Small intestine (tissue), 7 donors: ENCODE measurements around the gene CFAP97D2. TPM values are rescaled to one million over a fixed set of nuclear protein-coding genes. Genes with fewer than 3 reads are reported as not detected.
"Not testable (repeated sequence)": the region's sequence is repeated elsewhere in the genome, so short reads cannot be mapped to it uniquely, and the experiment has no call there.

Experiments used
- DNase-seq, 2 donors: peaks; one replicate each; pipeline versions ENCODE4 v3.0.0 to v3.0.0-alpha.2; 2013
- FAIRE-seq: peaks from 2 replicates; lab custom pipeline; 2012; peaks lifted over from hg19 to GRCh38; lab: Jason Lieb, UNC
- H3K27ac ChIP-seq, 3 donors: one replicate each; pipeline ENCODE4 v1.5.1; 2013; ENCODE audit warnings: low read length in 2 of 3, mild to moderate bottlenecking in 2 of 3, control low read depth in 1 of 3, inconsistent platforms in 1 of 3, low read depth in 1 of 3, moderate library complexity in 1 of 3
- H3K27me3 ChIP-seq, 3 donors: one replicate each; pipeline ENCODE4 v1.6.1; 2013; ENCODE audit warnings: low read length in 3 of 3, inconsistent platforms in 1 of 3; ENCODE audit not compliant: control insufficient read depth in 3 of 3, insufficient read depth in 3 of 3
- H3K36me3 ChIP-seq, 3 donors: one replicate each; pipeline ENCODE4 v1.6.1; 2013; ENCODE audit warnings: low read length in 3 of 3, inconsistent platforms in 1 of 3, low read depth in 1 of 3, mild to moderate bottlenecking in 1 of 3, moderate library complexity in 1 of 3; ENCODE audit not compliant: control insufficient read depth in 3 of 3, insufficient read depth in 2 of 3
- H3K4me1 ChIP-seq, 3 donors: one replicate each; pipeline ENCODE4 v1.6.1; 2013; ENCODE audit warnings: low read length in 2 of 3, inconsistent platforms in 1 of 3, low read depth in 1 of 3, mild to moderate bottlenecking in 1 of 3, moderate library complexity in 1 of 3; ENCODE audit not compliant: control insufficient read depth in 3 of 3, insufficient read depth in 2 of 3
- H3K4me3 ChIP-seq, 3 donors: one replicate each; pipeline ENCODE4 v1.5.1; 2013; ENCODE audit warnings: low read length in 3 of 3, control low read depth in 1 of 3, inconsistent platforms in 1 of 3, low read depth in 1 of 3, mild to moderate bottlenecking in 1 of 3, moderate library complexity in 1 of 3
- H3K9me3 ChIP-seq, 2 donors: one replicate each; pipeline ENCODE4 v1.6.1; 2013; ENCODE audit warnings: low read depth in 1 of 2, low read length in 1 of 2; ENCODE audit not compliant: control insufficient read depth in 2 of 2, insufficient read depth in 1 of 2
- WGBS, 3 donors: extraction: QIAGEN DNeasy Blood & Tissue Kit; methylation state at CpG; one replicate each; pipeline ENCODE4 v1.1.7; 2013; 5-methylcytosine and 5-hydroxymethylcytosine counted together
- polyA plus RNA-seq, 4 donors: library from polyadenylated mRNA; stranded (reverse) in 3 of 4; unstranded in 1 of 4; fragments of 200-250 nt in 3 of 4; fragments of 120-200 nt in 1 of 4; gene quantifications; one replicate each; pipeline versions ENCODE4 v1.2.1 to v1.2.3, GENCODE V29; 2013
- donor health status: healthy with polysubstance abuse.
- donor health status: control.
- donor health status: control.
- donor health status: Bipolar disorder and iron deficiency.
- donor health status: healthy.

The CFAP97D2 gene
- polyA plus RNA-seq, 4 donors = not detected

GRCh38 chr13:114133552-114133951 lies 45.5 kb upstream of the CFAP97D2 start:
- not testable (repeated sequence) for H3K36me3 ChIP-seq, H3K9me3 ChIP-seq, DNase-seq, FAIRE-seq, H3K27me3 ChIP-seq, H3K27ac ChIP-seq, H3K4me3 ChIP-seq
- WGBS, 3 donors = 58 to 68% (median 66%) methylated on average over 2 to 7 of the region's 7 CpGs
- peaks cover 0 to 27% (median 4%) of the 10 kb centered on the region in 3 donors for H3K4me1 ChIP-seq

- 26 to 54% (median 38%) methylated on average over 21 of the region's 21 CpGs for WGBS, 3 donors
- Histone ChIP-seq H3K27ac (no peak overlapping the region), H3K27me3 (peaks cover 0 to 3% (median 0%) of the 10 kb centered on the region in 3 donors), H3K36me3 (no peaks in the 10 kb centered on the region), H3K4me1 (peaks cover 0 to 24% (median 4%) of the 10 kb centered on the region in 3 donors), H3K4me3 (no peak overlapping the region), H3K9me3 (no peaks in the 10 kb centered on the region)
- no peak for DNase-seq
- no peak for FAIRE-seq
Measured at GRCh38 chr13:114134111-114134943, 44.7 kb upstream of the CFAP97D2 start.

GRCh38 chr13:114134944-114135610 lies 44.0 kb upstream of the CFAP97D2 start:
- DNase-seq (no peak), FAIRE-seq (no peak)
- peaks cover 0 to 17% (median 0%) of the 10 kb centered on the region in 3 donors for H3K4me1 ChIP-seq
- H3K4me3 ChIP-seq = no peak overlapping the region
- WGBS, 3 donors = 42 to 57% (median 45%) methylated on average over 12 of the region's 12 CpGs
- no peak overlapping the region for H3K27ac ChIP-seq
- H3K36me3 ChIP-seq = no peaks in the 10 kb centered on the region
- H3K9me3 ChIP-seq = no peaks in the 10 kb centered on the region
- peaks cover 0 to 3% (median 0%) of the 10 kb centered on the region in 3 donors for H3K27me3 ChIP-seq

GRCh38 chr13:114135731-114136171 lies 43.3 kb upstream of the CFAP97D2 start:
- Histone ChIP-seq H3K4me1 (peaks cover 0 to 10% (median 0%) of the 10 kb centered on the region in 3 donors), H3K36me3 (no peaks in the 10 kb centered on the region), H3K4me3 (no peak overlapping the region), H3K9me3 (no peaks in the 10 kb centered on the region), H3K27me3 (peaks cover 0 to under 1% (median 0%) of the 10 kb centered on the region in 3 donors), H3K27ac (no peak overlapping the region)
- DNase-seq = no peak
- FAIRE-seq = no peak
- WGBS, 3 donors = 90 to 91% (median 90%) methylated on average over 15 of the region's 15 CpGs

- DNase-seq (no peak), FAIRE-seq (no peak)
- no peaks in the 10 kb centered on the region for H3K9me3 ChIP-seq
- H3K27me3 ChIP-seq = no peaks in the 10 kb centered on the region
- peaks cover 0 to 2% (median 0%) of the 10 kb centered on the region in 3 donors for H3K4me1 ChIP-seq
- H3K36me3 ChIP-seq = no peaks in the 10 kb centered on the region
- WGBS, 3 donors = 90 to 93% (median 93%) methylated on average over 7 of the region's 7 CpGs
- H3K27ac ChIP-seq = no peak overlapping the region
- no peak overlapping the region for H3K4me3 ChIP-seq
Measured at GRCh38 chr13:114136576-114136975, 42.5 kb upstream of the CFAP97D2 start.

- DNase-seq = no peak
- no peak overlapping the region for H3K4me3 ChIP-seq
Measured at GRCh38 chr13:114140131-114140905, 38.7 kb upstream of the CFAP97D2 start.

DNA sequence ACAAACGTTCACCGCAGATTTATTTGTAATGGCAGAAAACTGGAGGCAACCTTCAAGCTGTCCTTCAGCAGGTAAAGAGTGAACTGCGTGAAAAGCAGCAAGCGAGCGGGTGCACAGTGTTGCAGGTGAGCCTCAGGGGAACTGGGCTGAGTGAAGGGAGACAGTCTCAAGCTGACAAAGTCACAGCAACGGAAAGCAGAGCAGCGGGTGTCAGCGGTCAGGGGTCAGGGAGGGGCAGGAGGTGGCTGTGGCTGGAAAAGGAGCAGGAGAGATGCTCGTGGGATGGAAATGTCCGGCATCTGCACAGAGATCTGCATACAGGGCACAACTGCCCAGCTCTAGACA lies 38.2 kb upstream of the CFAP97D2 start:
- DNase-seq (no peak), FAIRE-seq (no peak)
- Histone ChIP-seq H3K4me1 (peaks cover 0 to 5% (median 4%) of the 10 kb centered on the region in 3 donors), H3K9me3 (no peaks in the 10 kb centered on the region), H3K4me3 (no peak overlapping the region), H3K27ac (no peak overlapping the region), H3K27me3 (no peaks in the 10 kb centered on the region), H3K36me3 (no peaks in the 10 kb centered on the region)
- WGBS, 3 donors = 29 to 47% (median 30%) methylated on average over 10 of the region's 10 CpGs

More at GRCh38 chr13:114140131-114140905, 38.7 kb upstream of the CFAP97D2 start:
- Histone ChIP-seq H3K4me1 (peaks cover 0 to 5% (median 4%) of the 10 kb centered on the region in 3 donors), H3K36me3 (no peaks in the 10 kb centered on the region), H3K27ac (no peak overlapping the region), H3K27me3 (no peaks in the 10 kb centered on the region), H3K9me3 (no peaks in the 10 kb centered on the region)
- FAIRE-seq = no peak
- 32 to 58% (median 36%) methylated on average over 24 to 25 of the region's 25 CpGs for WGBS, 3 donors
